ENCODE data around the gene PDE6A. TPM values are rescaled to one million over a fixed set of nuclear protein-coding genes. Genes with fewer than 3 reads are reported as not detected.

The PDE6A gene
- total RNA-seq, 1 donor: not detected

GRCh38 chr5:149870697-149871096 lies 73.9 kb downstream of the PDE6A start:
- TF ChIP-seq CTCF (IDR thresholded peaks at IDR 0.05; ENCODE audit: insufficient read depth, low read length): no peak
- H3K4me3 ChIP-seq (ENCODE audit: low read depth, low read length): no peak overlapping the region
- DNase-seq (ENCODE audit: low read depth): no peak

GRCh38 chr5:149870232-149870631 lies 74.4 kb downstream of the PDE6A start:
- TF ChIP-seq CTCF (IDR thresholded peaks at IDR 0.05; ENCODE audit: insufficient read depth, low read length): no peak
- DNase-seq (ENCODE audit: low read depth): no peak
- no peak overlapping the region for H3K4me3 ChIP-seq (ENCODE audit: low read depth, low read length)

- no peak for DNase-seq (ENCODE audit: low read depth)
Observed at GRCh38 chr5:149869411-149869821, 75.2 kb downstream of the PDE6A start.

GRCh38 chr5:149865746-149866145 lies 78.8 kb downstream of the PDE6A start:
- H3K4me3 ChIP-seq (ENCODE audit: low read depth, low read length): no peak overlapping the region
- DNase-seq (ENCODE audit: low read depth): no peak
- no peak for TF ChIP-seq CTCF (IDR thresholded peaks at IDR 0.05; ENCODE audit: insufficient read depth, low read length)

More at GRCh38 chr5:149869411-149869821, 75.2 kb downstream of the PDE6A start:
- TF ChIP-seq CTCF (IDR thresholded peaks at IDR 0.05; ENCODE audit: insufficient read depth, low read length): no peak
- no peak overlapping the region for H3K4me3 ChIP-seq (ENCODE audit: low read depth, low read length)

- no peak for TF ChIP-seq CTCF (IDR thresholded peaks at IDR 0.05; ENCODE audit: insufficient read depth, low read length)
- DNase-seq (ENCODE audit: low read depth): no peak
- no peak overlapping the region for H3K4me3 ChIP-seq (ENCODE audit: low read depth, low read length)
Observed at GRCh38 chr5:149863830-149864229, 80.8 kb downstream of the PDE6A start.

- no peak for DNase-seq (ENCODE audit: low read depth)
- H3K4me3 ChIP-seq (ENCODE audit: low read depth, low read length): no peak overlapping the region
- TF ChIP-seq CTCF (IDR thresholded peaks at IDR 0.05; ENCODE audit: insufficient read depth, low read length): no peak
Observed at GRCh38 chr5:149863176-149863575, 81.4 kb downstream of the PDE6A start.

GRCh38 chr5:149860801-149861322 lies 83.7 kb downstream of the PDE6A start:
- DNase-seq (ENCODE audit: low read depth): no peak
- TF ChIP-seq CTCF (IDR thresholded peaks at IDR 0.05; ENCODE audit: insufficient read depth, low read length): no peak
- no peak overlapping the region for H3K4me3 ChIP-seq (ENCODE audit: low read depth, low read length)

All from fibroblast of the aortic adventitia (primary cell).